KMS-11 (cell line): ENCODE measurements around the gene THRA.

Experiments used
- H2AFZ ChIP-seq: fragments of 200-600 bp; sonication (generic); 2 replicates; pipeline ENCODE4 v1.6.1; 2016; ENCODE audit warnings: antibody characterized with exemption, mixed run types, low read depth
- H3K27ac ChIP-seq: fragments of 200-600 bp; sonication (generic); 2 replicates; pipeline ENCODE4 v1.6.1; 2016; ENCODE audit warnings: mild to moderate bottlenecking, mixed run types
- H3K27me3 ChIP-seq: fragments of 200-600 bp; sonication (generic); 2 replicates; pipeline ENCODE4 v1.6.1; 2017; ENCODE audit warnings: mild to moderate bottlenecking, low read depth, mixed run types, moderate library complexity; ENCODE audit not compliant: insufficient read depth
- H3K36me3 ChIP-seq: fragments of 200-600 bp; sonication (generic); 2 replicates; pipeline ENCODE4 v1.6.1; 2017; ENCODE audit warnings: mild to moderate bottlenecking, mixed run types; ENCODE audit not compliant: insufficient read depth
- H3K4me1 ChIP-seq: fragments of 200-600 bp; sonication (generic); 2 replicates; pipeline ENCODE4 v1.6.1; 2016; ENCODE audit warnings: mild to moderate bottlenecking, low read depth, mixed run types; ENCODE audit not compliant: poor library complexity, severe bottlenecking
- H3K4me2 ChIP-seq: fragments of 200-600 bp; sonication (generic); 2 replicates; pipeline ENCODE4 v1.7.0; 2016; ENCODE audit warnings: mild to moderate bottlenecking, mixed run types
- H3K4me3 ChIP-seq: fragments of 200-600 bp; sonication (generic); IDR thresholded peaks from 2 replicates; pipeline ENCODE4 v1.6.1; 2017; ENCODE audit warnings: low read depth, low read length, mixed read lengths; ENCODE audit not compliant: insufficient read depth
- H3K79me2 ChIP-seq: fragments of 200-600 bp; sonication (generic); 2 replicates; pipeline ENCODE4 v1.6.1; 2016; ENCODE audit warnings: low read depth, mixed run types; ENCODE audit not compliant: insufficient read depth
- H3K9ac ChIP-seq: fragments of 200-600 bp; sonication (generic); 2 replicates; pipeline ENCODE4 v1.6.1; 2016; ENCODE audit warnings: mild to moderate bottlenecking, mixed run types
- H4K20me1 ChIP-seq: fragments of 200-600 bp; sonication (generic); 2 replicates; pipeline ENCODE4 v1.6.1; 2016; ENCODE audit warnings: mild to moderate bottlenecking, mixed run types; ENCODE audit not compliant: insufficient read depth
- TF ChIP-seq, protein P1 (sequence below): fragments of 200-600 bp; sonication (generic); conservative IDR thresholded peaks from 2 replicates; pipeline ENCODE4 v1.6.1; 2017; ENCODE audit warnings: low read depth, mild to moderate bottlenecking, antibody characterized with exemption, low read length, moderate library complexity, mixed read lengths

THRA gene

DNA sequence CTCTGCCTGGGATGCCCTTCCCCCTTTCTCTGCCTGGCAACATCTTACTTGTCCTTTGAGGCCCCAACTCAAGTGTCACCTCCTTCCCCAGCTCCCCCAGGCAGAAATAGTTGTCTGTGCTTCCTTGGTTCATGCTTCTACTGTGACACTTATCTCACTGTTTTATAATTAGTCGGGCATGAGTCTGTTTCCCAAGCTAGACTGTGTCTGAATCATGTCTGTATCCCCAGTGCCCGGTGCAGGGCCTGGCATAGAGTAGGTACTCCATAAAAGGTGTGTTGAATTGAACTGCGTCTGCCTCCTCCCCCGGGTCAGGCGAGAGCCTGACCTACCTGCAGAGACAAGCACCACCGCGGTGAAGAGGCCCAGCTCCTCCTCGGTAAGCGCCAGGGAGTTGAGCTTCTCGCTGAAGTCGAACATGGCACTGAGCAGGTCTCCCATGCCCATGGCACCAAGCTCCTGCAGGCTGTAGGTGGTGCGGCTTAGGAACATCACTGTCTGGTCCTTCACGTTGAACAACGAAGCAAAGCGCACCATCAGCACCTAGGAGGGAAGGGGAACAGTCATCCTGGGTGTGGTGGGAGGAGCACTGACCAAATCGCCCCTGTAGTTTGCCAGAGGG is 30.9 kb downstream of the THRA start:
- no peaks in the 10 kb centered on the region for H3K36me3 ChIP-seq
- no peak overlapping the region for H3K9ac ChIP-seq
- no peak overlapping the region for H3K4me2 ChIP-seq

DNA sequence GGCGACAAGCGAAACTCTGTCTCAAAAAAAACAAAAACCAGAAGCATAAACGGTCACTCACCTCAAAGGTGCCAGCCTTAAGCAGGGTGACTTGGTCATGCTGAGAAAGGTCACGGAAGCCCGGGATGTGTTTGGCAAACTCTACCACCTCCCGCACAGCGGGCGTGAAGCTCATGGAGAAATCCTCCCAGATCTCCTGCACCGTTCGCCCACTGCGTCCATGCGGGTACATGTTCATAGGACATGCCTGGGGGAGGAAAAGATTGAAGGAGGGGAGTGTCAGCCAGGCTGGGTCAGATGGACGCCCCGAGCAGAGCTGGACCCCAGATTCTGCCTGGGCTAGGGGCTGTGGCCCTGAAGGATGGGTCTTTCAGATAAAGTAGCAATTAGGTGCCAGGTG is 32.1 kb downstream of the THRA start:
- peaks cover 27% of the 10 kb centered on the region for H3K4me1 ChIP-seq
- no peaks in the 10 kb centered on the region for H3K27me3 ChIP-seq
- H4K20me1 ChIP-seq: no peaks in the 10 kb centered on the region
- H3K4me2 ChIP-seq: no peak overlapping the region
- H3K4me3 ChIP-seq: no peak overlapping the region
- TF ChIP-seq, protein P1, sequence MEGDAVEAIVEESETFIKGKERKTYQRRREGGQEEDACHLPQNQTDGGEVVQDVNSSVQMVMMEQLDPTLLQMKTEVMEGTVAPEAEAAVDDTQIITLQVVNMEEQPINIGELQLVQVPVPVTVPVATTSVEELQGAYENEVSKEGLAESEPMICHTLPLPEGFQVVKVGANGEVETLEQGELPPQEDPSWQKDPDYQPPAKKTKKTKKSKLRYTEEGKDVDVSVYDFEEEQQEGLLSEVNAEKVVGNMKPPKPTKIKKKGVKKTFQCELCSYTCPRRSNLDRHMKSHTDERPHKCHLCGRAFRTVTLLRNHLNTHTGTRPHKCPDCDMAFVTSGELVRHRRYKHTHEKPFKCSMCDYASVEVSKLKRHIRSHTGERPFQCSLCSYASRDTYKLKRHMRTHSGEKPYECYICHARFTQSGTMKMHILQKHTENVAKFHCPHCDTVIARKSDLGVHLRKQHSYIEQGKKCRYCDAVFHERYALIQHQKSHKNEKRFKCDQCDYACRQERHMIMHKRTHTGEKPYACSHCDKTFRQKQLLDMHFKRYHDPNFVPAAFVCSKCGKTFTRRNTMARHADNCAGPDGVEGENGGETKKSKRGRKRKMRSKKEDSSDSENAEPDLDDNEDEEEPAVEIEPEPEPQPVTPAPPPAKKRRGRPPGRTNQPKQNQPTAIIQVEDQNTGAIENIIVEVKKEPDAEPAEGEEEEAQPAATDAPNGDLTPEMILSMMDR: no peak
- H3K27ac ChIP-seq: no peak overlapping the region
- H3K9ac ChIP-seq: no peak overlapping the region
- H2AFZ ChIP-seq: no peak overlapping the region
- H3K79me2 ChIP-seq: peaks cover 5% of the 10 kb centered on the region; the same call in 1 of the 2 replicates
- H3K36me3 ChIP-seq: no peaks in the 10 kb centered on the region

More for the DNA sequence above, 30.9 kb downstream of the THRA start:
- H2AFZ ChIP-seq: no peak overlapping the region
- TF ChIP-seq, protein P1: no peak
- no peaks in the 10 kb centered on the region for H4K20me1 ChIP-seq
- no peak overlapping the region for H3K4me3 ChIP-seq
- H3K27me3 ChIP-seq: no peaks in the 10 kb centered on the region
- peaks cover 5% of the 10 kb centered on the region; the same call in 1 of the 2 replicates for H3K79me2 ChIP-seq
- H3K27ac ChIP-seq: no peak overlapping the region
- H3K4me1 ChIP-seq: peaks cover 26% of the 10 kb centered on the region

DNA sequence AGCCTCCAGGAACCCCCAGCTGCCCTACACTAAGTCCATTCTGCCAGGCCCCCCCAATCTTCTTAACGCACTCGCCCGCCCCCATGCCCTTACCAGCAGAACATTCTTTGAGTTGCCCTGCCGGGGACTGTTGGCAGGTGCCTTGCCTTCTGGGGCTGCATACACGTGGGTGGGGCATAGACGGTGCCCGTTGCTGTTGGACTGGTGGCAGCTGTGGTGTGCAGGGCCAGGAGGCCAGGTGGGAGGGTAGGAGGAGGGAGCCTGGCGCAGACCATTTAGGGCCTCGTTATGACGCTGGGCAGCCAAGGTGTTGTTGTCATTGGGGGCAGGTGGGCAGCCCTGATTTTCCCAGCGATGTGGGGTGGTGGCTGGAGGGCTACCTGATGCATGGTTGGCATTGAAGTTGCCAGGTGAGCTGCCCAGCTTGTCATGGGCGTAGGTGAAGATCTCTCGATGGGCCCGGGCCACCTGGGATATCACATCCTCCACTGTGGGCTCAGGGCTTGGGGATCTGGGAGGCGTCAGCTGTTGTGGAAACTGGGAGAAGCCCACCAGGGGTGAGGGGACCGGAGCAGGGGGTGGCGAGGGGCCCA is 32.7 kb downstream of the THRA start:
- Histone ChIP-seq H3K36me3 (no peaks in the 10 kb centered on the region), H4K20me1 (no peaks in the 10 kb centered on the region), H3K4me3 (no peak overlapping the region), H3K9ac (no peak overlapping the region), H3K4me1 (peaks cover 27% of the 10 kb centered on the region), H3K27ac (no peak overlapping the region), H2AFZ (no peak overlapping the region), H3K79me2 (peaks cover 5% of the 10 kb centered on the region; the same call in 1 of the 2 replicates), H3K27me3 (no peaks in the 10 kb centered on the region), H3K4me2 (no peak overlapping the region)
- TF ChIP-seq, protein P1: no peak

DNA sequence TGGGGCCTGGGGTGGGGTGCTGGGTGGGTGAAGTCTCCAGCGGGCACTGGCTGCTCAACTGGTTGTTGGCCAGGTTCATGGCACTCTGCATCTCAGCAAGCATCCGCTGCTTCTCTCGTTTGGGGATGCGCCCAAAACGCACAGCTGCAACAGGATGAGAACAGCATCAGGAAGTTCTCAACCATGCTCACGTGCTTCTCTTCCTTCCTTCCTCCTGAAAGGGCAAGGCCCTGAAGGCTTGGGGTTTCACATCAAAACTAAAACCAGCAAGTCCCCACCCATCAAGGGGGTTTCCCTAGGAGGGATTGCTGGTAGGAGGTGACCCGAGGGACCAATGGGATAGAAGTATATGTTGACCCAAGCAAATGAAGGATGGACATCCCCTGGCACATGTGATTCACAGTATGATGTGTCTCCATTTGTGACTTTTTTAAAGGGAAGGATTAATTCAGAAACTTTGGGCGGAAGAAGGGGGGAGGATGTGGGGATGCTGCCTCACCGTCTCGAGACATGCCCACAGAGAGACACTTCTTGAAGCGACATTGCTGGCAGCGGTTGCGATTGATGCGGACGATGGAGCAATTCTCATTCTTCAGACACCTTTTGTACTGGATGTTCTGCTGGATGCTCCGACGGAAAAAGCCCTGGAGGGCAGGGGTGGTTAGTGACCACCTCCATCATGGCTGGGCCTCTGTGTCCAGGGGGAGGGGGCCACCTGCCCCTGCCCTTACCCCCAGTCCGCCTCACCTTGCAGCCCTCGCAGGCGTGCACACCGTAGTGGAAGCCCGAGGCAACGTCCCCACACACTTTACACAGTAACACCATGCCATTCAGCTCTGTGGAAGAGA is 33.4 kb downstream of the THRA start:
- Histone ChIP-seq H3K4me3 (no peak overlapping the region), H3K79me2 (peaks cover 5% of the 10 kb centered on the region; the same call in 1 of the 2 replicates), H4K20me1 (no peaks in the 10 kb centered on the region), H3K4me2 (no peak overlapping the region), H3K9ac (no peak overlapping the region), H3K27ac (no peak overlapping the region), H3K27me3 (no peaks in the 10 kb centered on the region), H3K36me3 (no peaks in the 10 kb centered on the region), H3K4me1 (peaks cover 30% of the 10 kb centered on the region), H2AFZ (no peak overlapping the region)
- TF ChIP-seq, protein P1: no peak
